ENCODE results near the gene CLIC1. TPM values are rescaled to one million over a fixed set of nuclear protein-coding genes. Genes with fewer than 3 reads are reported as not detected.

The CLIC1 gene
- polyA plus RNA-seq, 1 donor: 486 TPM

DNA sequence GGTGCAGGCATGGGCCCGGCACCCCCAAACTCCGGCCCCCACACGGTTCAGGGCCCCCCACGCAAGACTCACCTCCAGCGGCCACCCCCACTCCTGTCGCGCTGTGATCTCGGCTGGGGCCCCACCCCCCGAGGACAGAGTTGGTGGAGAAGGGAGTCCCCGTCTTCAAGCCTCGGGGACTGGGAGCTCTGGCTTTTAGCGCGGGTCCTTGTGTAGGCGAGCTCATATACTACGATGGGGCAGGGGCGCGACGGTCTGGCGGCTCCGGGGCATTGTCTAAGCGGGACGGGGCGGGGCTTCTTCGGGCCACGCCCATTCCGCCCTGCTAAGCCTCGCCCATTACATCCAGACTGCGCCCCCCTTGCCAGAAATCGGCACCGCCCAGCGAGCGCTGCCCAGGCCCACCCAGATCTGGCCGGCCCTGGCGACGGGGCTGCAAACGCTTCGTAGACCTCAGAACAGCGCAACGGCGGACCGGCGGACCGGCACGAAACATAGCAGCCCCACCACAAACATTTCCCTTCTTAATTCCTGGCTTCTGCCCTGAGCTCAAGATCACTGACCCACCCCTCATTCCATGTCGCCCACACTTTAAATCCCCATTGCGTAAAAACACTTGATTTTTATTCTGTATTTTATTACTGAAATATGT, 6.2 kb downstream of the CLIC1 start:
- DNase-seq: peak; percentile 88
- Histone ChIP-seq H3K36me3 (ENCODE audit: control insufficient read depth, insufficient read depth, low read length) (peaks cover 68% of the 10 kb centered on the region), H3K27me3 (ENCODE audit: control insufficient read depth, insufficient read depth, low read length) (no peaks in the 10 kb centered on the region), H3K4me1 (ENCODE audit: control insufficient read depth, insufficient read depth, low read length) (peaks cover 30% of the 10 kb centered on the region), H3K9me3 (ENCODE audit: control insufficient read depth, low read depth, low read length) (no peaks in the 10 kb centered on the region), H3K4me3 (ENCODE audit: low read length) (peak overlapping the region; percentile 96), H3K27ac (ENCODE audit: low read length) (peak overlapping the region; percentile 99)
- no CpG with 5 or more reads among the region's 46 CpGs for WGBS (ENCODE audit: insufficient coverage, low lambda C conversion rate)

DNA sequence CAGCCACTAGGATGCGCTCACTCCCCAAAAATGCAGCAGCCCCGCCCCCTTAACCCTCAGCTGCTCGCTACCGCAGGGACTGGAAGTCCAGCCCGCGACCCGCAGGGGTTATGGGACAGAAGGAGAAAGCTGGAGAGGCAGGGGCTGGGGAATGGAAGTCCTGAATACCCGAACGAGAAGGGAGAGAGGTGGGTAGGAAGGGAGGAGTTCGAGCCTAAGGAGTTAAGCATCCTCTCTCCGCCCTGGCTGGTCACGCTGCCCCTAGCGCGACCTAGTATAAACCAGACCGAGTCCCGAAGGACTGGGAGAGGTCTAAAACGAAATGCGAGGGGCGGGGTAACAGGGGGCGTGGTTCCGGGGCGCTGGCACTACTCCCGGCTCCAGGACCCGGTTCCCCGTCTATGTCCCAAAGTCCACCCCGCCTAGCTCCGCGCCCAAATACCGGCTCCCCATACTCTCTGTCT, 6.8 kb downstream of the CLIC1 start:
- no CpG with 5 or more reads among the region's 29 CpGs for WGBS (ENCODE audit: insufficient coverage, low lambda C conversion rate)
- peaks cover 30% of the 10 kb centered on the region for H3K4me1 ChIP-seq (ENCODE audit: control insufficient read depth, insufficient read depth, low read length)
- DNase-seq: peak; percentile 87 to 94
- H3K27ac ChIP-seq (ENCODE audit: low read length): peak overlapping the region; percentile 99
- H3K36me3 ChIP-seq (ENCODE audit: control insufficient read depth, insufficient read depth, low read length): peaks cover 68% of the 10 kb centered on the region
- no peaks in the 10 kb centered on the region for H3K9me3 ChIP-seq (ENCODE audit: control insufficient read depth, low read depth, low read length)
- peak overlapping the region; percentile 96 for H3K4me3 ChIP-seq (ENCODE audit: low read length)
- H3K27me3 ChIP-seq (ENCODE audit: control insufficient read depth, insufficient read depth, low read length): no peaks in the 10 kb centered on the region

DNA sequence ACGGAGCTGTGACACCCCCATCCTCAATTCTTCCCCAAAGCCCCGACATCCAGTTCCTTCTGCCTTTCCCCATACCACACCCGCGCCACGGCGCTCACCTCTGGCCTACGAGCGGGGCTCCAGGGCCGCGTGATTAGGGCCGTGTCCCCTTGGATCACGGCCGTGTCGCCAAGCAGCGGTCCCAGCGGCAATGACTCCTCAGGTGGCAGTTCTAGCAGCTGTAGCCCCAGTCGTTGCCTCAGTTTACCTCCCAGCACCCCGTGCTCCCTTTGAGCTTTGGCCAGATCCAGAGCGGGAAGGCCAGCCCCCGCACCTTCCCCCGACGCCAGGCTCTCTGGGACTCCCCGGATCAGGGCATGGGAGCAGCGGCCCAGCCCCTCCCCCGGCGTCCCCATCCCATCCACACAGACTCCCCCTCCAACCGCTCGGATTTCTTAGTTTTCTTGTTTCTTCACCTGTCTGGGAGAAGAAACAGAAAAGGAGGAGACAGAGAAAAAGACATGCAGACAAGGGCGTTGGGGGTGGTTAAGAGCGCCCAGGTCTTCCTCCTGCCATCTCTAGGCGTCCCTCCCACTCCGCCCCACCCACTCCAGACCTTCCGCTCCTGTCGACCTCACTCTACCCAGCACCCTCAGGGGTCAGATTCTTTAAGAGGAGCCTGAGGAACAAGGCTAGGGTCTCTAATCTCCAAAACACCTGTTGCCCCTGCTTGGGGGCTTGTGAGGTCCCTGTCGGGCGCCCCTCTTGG, 7.4 kb downstream of the CLIC1 start, which contains the start of gene DDAH2:
Gene DDAH2, minus strand, starts transcription at position 533 of the 748 bp plus-strand sequence. Its CDS starts 138 bp downstream, at position 395.
- Histone ChIP-seq H3K27me3 (ENCODE audit: control insufficient read depth, insufficient read depth, low read length) (no peaks in the 10 kb centered on the region), H3K27ac (ENCODE audit: low read length) (peak within 1 kb of the TSS; percentile 99), H3K36me3 (ENCODE audit: control insufficient read depth, insufficient read depth, low read length) (peaks cover 62% of the 10 kb centered on the region), H3K4me1 (ENCODE audit: control insufficient read depth, insufficient read depth, low read length) (peaks cover 24% of the 10 kb centered on the region), H3K9me3 (ENCODE audit: control insufficient read depth, low read depth, low read length) (no peaks in the 10 kb centered on the region), H3K4me3 (ENCODE audit: low read length) (peak within 1 kb of the TSS; percentile 96)
- peak in 1 of 2 donors; percentile 35 for DNase-seq
- no CpG with 5 or more reads among the region's 36 CpGs for WGBS (ENCODE audit: insufficient coverage, low lambda C conversion rate)

DNA sequence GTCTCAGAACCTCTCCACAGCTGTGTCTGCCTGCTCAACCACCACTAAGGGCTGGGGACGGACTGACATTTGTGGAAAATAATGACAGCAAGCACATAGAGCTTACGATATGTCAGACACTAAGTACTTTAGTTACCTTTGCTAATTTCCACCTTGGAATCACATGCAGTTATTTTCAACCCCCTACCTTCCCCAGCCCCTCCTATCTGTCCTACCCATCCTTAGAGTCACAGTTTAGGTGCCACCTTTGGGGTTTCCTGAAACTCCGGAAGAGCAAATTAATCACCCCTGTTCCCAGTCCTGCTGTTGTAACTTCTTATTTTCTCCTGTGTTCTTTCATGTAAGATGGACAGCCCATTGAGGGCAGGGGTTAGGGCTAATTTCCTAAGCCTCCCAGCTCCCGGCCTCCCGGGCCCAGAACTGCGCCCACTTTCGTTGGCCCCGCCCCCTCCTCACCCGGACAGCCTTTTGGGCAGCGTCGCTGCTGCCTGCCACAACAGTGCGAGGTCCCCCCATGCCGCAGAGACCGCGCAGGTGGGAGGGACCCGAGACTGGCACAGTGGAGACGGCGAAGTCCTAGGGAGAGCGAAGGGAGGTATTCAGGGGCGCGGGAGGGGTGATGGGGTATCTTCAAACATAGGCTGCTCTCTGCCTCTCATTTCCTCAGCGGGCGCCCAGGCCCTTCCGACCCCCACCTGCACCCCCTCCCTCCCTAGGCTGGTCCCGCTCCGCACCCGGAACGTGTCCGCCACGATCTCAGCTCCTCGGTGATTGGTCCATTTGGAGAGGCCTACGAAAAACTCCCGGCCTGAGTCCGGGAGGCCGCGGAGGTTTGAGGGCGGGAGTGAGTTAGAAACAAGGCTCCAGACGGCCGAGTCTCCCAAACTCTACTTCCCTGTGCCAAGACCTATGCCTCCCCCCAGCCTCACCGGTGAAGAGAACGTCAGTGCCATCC, 8.3 kb downstream of the CLIC1 start:
- Histone ChIP-seq H3K36me3 (ENCODE audit: control insufficient read depth, insufficient read depth, low read length) (peaks cover 52% of the 10 kb centered on the region), H3K4me1 (ENCODE audit: control insufficient read depth, insufficient read depth, low read length) (peaks cover 20% of the 10 kb centered on the region), H3K9me3 (ENCODE audit: control insufficient read depth, low read depth, low read length) (peaks cover 2% of the 10 kb centered on the region), H3K27ac (ENCODE audit: low read length) (no peak overlapping the region), H3K27me3 (ENCODE audit: control insufficient read depth, insufficient read depth, low read length) (no peaks in the 10 kb centered on the region), H3K4me3 (ENCODE audit: low read length) (peak overlapping the region; percentile 96)
- no peak for DNase-seq
- WGBS (ENCODE audit: insufficient coverage, low lambda C conversion rate): no CpG with 5 or more reads among the region's 41 CpGs

DNA sequence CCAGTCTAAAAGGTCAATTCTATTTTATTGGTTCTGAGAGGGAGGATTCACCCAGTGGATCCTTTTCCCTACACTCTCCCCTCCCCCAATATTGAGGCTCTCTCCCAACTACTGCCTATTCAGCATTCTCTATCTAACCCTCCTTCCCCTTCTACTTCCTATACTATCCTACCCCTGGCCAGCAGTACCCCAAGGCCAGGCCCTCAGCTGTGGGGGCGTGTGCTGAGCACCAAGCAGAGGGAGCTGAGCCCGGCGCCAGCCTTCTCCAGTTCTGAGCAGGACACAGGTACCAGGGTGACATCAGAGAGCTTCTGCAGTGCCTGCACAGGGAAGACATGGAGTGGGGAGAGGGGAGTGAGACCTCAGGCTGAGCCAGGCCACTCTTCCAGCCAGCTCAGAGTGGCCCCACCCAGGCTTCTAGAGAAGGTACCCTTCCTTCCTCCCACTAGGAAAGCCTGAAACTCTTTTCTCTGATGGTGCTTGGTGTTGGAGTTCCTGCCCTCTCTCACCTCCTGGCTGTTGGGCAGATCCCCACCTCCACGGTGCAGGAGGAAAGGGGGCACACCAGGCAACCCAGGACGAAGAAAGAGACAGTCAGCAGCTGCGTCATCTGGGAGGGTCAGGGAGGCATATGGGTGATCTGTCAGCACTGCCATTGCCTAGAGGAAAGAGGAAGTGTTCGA, 9.2 kb downstream of the CLIC1 start:
- Histone ChIP-seq H3K9me3 (ENCODE audit: control insufficient read depth, low read depth, low read length) (peaks cover 2% of the 10 kb centered on the region), H3K27ac (ENCODE audit: low read length) (no peak overlapping the region), H3K27me3 (ENCODE audit: control insufficient read depth, insufficient read depth, low read length) (no peaks in the 10 kb centered on the region), H3K4me3 (ENCODE audit: low read length) (no peak overlapping the region), H3K36me3 (ENCODE audit: control insufficient read depth, insufficient read depth, low read length) (peaks cover 46% of the 10 kb centered on the region), H3K4me1 (ENCODE audit: control insufficient read depth, insufficient read depth, low read length) (peaks cover 20% of the 10 kb centered on the region)
- DNase-seq: no peak
- no CpG with 5 or more reads among the region's 7 CpGs for WGBS (ENCODE audit: insufficient coverage, low lambda C conversion rate)

DNA sequence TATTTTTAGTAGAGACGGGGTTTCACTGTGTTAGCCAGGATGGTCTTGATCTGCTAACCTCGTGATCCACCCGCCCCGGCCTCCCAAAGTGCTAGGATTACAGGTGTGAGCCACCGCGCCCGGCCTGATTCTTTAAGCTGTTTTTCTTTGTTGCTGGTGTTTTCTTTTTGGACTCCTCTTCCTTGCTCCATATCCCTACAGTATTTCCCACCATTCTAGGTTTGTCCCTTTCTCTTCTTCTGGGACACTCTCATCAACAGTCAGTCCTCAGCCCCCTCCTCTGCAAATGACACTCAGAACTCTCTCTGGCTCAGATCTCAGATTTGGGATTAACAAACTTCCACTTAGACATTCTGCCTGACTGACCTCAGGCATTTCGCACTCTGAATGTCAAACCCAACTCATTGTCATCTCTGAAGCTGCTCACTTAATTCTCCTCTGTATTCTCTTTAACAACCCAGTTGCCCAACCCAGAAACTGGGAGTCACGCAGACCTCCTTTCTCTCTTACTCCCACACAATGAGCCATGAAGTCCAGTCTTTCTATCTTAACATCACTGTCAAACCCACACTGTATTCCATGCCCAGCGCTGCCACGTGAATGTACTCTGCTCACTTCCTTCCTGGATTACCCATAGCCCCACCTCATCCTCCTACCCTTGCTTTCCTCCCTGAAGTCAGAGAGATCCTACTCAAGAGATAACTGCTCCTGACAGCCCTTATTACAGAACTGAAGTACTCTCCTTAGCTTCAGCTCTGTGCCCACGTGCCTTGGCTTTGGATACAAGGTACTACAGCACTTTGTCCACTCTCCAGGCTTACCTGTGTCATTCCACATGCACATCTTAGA, 10.6 kb downstream of the CLIC1 start:
- Histone ChIP-seq H3K27ac (ENCODE audit: low read length) (no peak overlapping the region), H3K27me3 (ENCODE audit: control insufficient read depth, insufficient read depth, low read length) (no peaks in the 10 kb centered on the region), H3K4me3 (ENCODE audit: low read length) (no peak overlapping the region), H3K36me3 (ENCODE audit: control insufficient read depth, insufficient read depth, low read length) (peaks cover 32% of the 10 kb centered on the region), H3K4me1 (ENCODE audit: control insufficient read depth, insufficient read depth, low read length) (peaks cover 18% of the 10 kb centered on the region), H3K9me3 (ENCODE audit: control insufficient read depth, low read depth, low read length) (peaks cover 2% of the 10 kb centered on the region)
- WGBS (ENCODE audit: insufficient coverage, low lambda C conversion rate): no CpG with 5 or more reads among the region's 12 CpGs
- no peak for DNase-seq

DNA sequence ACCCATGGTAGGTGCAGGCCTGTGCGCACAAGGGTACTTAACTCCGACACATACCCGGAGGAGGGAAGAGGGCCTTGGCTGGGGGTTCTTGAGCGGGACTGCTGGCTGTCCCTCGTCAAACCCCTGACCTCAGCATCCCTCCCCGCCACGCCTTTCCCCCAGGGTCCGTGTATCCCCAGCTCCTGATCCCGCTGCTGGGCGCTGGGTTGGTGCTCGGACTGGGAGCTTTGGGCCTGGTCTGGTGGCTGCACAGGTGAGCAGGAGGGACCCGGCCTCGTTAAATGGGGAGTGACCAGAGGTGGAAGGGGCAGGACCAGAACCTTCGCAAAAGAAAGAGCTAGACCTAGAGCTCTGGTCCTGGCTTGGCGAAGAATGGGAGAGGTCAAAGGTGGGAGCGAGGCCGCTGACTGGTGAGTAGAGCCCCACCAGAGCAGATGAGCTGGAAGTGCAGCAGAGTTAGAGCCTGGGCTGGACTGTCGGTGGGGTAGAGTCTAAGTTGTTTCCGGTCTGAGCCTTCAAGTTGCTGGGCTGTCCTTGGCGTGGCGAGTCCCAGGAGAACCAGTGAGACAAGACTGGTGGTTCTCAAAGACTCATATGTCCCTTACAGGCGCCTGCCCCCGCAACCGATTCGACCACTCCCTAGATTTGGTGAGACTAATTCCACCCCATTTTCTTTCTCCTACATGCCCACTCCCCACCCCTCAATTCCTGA, 12.2 kb downstream of the CLIC1 start:
- 93% methylated on average over 4 of the region's 25 CpGs for WGBS (ENCODE audit: insufficient coverage, low lambda C conversion rate)
- no peaks in the 10 kb centered on the region for H3K27me3 ChIP-seq (ENCODE audit: control insufficient read depth, insufficient read depth, low read length)
- peaks cover 27% of the 10 kb centered on the region for H3K36me3 ChIP-seq (ENCODE audit: control insufficient read depth, insufficient read depth, low read length)
- H3K4me3 ChIP-seq (ENCODE audit: low read length): no peak overlapping the region
- no peak overlapping the region for H3K27ac ChIP-seq (ENCODE audit: low read length)
- DNase-seq: no peak
- peaks cover 15% of the 10 kb centered on the region for H3K4me1 ChIP-seq (ENCODE audit: control insufficient read depth, insufficient read depth, low read length)
- H3K9me3 ChIP-seq (ENCODE audit: control insufficient read depth, low read depth, low read length): peaks cover 2% of the 10 kb centered on the region

DNA sequence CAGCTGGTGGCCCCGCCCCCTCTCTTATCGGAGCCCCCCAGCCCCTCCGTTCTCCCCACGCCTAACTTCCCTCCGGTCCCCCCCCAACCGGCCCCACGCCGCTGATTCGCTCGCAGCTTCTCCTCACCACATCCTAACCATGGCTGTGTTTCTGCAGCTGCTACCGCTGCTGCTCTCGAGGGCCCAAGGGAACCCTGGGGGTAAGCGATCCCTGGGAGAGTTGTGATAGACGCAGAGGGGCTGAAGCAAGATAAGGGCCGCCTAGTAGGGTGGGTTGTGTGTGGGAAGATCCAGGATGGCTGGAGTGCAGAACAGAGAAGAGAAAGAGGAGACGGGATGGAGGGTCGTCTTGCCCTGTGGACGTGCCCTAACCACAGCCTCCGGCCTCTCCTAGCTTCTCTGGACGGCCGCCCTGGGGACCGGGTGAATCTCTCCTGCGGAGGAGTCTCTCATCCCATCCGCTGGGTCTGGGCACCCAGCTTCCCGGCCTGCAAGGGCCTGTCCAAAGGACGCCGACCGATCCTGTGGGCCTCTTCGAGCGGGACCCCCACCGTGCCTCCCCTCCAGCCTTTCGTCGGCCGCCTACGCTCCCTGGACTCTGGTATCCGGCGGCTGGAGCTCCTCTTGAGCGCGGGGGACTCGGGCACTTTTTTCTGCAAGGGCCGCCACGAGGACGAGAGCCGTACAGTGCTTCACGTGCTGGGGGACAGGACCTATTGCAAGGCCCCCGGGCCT, 12.9 kb downstream of the CLIC1 start, which contains the start of gene MPIG6B:
Gene MPIG6B, plus strand, starts transcription at position 129 of the 735 bp plus-strand sequence. Its CDS starts 11 bp downstream, at position 140.
- no peak within 1 kb of the TSS for H3K4me3 ChIP-seq (ENCODE audit: low read length)
- WGBS (ENCODE audit: insufficient coverage, low lambda C conversion rate): 67% methylated on average over 1 of the region's 46 CpGs
- peaks cover 27% of the 10 kb centered on the region for H3K36me3 ChIP-seq (ENCODE audit: control insufficient read depth, insufficient read depth, low read length)
- H3K4me1 ChIP-seq (ENCODE audit: control insufficient read depth, insufficient read depth, low read length): peaks cover 16% of the 10 kb centered on the region
- DNase-seq: no peak
- H3K27ac ChIP-seq (ENCODE audit: low read length): no peak within 1 kb of the TSS
- H3K9me3 ChIP-seq (ENCODE audit: control insufficient read depth, low read depth, low read length): peaks cover 2% of the 10 kb centered on the region
- H3K27me3 ChIP-seq (ENCODE audit: control insufficient read depth, insufficient read depth, low read length): no peaks in the 10 kb centered on the region
